GM12801 (cell line): ENCODE measurements around the gene RAG2.

ENCODE experiments used
- CTCF ChIP-seq: IDR thresholded peaks from one replicate; pipeline ENCODE4 v1.5.1; 2011; ENCODE audit warnings: control low read depth; ENCODE audit not compliant: insufficient read length; ENCODE audit errors: extremely low read depth

Gene RAG2

DNA sequence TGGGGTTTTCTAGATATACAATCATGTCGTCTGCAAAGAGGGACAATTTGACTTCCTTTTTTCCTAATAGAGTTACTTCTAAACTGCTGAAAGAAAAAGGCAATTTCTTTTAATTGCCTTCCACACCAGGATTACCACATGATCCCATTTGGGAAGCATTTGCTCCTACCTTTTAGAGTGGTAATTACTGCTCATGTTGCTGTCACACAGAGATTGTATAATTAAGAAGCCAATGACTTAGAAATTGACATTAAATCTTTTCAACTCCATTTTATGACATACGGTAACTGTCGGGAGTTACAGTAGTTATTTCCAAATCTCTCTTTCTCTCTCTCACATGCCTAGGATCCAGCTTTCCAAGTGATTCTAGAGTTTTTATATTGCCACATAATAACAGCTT, 17.8 kb upstream of the RAG2 start:
- no peak for TF ChIP-seq CTCF

GRCh38 chr11:36609383-36609782, 11.3 kb upstream of the RAG2 start:
- TF ChIP-seq CTCF, result no peak

GRCh38 chr11:36608491-36609199, 10.6 kb upstream of the RAG2 start:
- no peak for TF ChIP-seq CTCF

DNA sequence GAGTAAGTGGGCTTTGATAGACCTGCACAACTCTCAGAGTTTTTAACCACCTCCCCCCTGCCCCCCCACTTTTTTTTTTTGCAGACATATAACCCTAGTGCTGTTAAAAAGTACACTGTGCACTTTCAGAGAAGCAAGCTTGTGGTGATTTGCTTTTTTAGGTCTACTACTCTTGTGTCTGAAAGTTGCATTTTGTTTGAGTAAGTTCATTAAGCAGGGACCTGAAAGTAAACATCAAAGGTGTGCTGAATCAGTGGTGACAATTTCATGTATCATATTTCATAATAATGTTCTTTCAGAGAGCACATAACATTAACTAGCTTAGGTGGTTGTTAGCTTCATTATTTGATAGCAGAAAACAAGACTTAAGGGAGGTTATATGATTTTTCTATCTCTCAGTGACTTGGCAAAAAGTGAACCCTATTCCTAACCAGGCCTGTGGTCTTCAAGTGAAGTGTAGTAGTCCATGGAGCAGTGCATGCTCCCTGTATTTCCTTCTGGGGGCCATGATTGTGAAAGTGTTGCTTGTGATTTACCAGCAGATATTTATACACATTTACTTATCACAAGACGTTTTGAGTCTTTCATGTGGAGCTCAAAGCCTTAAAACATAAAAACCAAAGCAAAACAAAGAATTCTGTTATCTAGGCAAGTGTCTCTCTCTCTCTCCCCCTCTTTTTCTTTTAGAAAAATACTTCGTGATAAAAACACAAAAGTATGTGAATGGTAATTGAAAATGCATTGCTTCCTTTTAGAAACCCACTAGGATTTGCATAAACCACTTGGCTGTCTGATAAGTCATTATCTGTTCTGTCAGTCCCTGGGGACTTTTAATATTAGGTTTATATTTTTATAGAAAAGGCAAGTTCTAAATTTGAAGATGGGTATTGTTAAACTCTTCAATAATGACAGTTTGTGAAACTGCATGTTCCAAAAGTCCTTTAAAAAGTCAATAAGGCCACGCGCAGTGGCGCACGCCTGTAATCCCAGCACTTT, 7.5 kb upstream of the RAG2 start:
- TF ChIP-seq CTCF, result no peak

- TF ChIP-seq CTCF, result no peak
Observed at GRCh38 chr11:36602135-36602534, 4.1 kb upstream of the RAG2 start.

- TF ChIP-seq CTCF, result no peak
Observed at GRCh38 chr11:36601155-36601554, 3.1 kb upstream of the RAG2 start.

GRCh38 chr11:36600180-36600579, 2.1 kb upstream of the RAG2 start:
- no peak for TF ChIP-seq CTCF
